GM18858 (cell line): ENCODE data around the gene PTAR1.

Source experiments
- ATAC-seq: cut with Tn5 transposase; IDR thresholded peaks from one replicate; pipeline ENCODE4 v1.9.1; 2021; ENCODE audit not compliant: unreplicated experiment

PTAR1 gene

DNA sequence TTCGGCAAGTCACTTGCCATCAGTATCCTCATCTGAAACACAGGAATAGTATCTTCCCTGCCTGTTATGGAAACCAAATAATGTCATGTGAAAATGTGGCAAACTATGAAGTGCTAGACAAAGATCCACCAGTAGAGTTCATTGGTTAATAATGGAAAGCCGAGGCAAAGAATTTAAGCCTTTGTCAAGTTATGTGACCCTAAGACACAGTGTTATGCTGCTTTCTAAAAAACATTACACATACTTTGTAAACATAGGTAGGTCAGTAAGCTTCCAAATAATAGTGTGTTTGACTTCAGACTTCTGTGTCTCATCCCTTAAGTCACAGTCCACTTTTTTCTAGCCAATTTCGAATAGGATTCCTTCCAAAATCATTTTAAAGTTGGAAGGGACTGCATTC is 6.0 kb downstream of the PTAR1 start:
- no peak for ATAC-seq

DNA sequence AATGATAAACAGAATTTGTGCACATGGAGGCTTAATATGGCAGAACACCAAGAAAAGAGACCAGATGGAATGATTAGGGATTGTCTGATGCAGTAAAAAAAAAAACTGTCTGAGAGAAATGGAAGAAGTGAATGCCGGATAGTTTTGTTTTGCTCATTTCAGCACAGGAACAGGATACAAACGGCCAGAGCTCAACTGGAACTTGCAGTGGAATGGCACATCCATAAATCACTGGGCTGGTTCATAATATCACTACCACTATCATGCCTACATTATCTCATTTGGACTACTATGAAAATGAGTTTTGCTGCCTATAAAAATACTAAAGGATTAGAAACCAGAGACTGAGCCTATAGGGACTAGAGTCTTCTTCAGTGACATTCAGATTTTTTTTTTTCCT is 9.7 kb downstream of the PTAR1 start:
- no peak for ATAC-seq

DNA sequence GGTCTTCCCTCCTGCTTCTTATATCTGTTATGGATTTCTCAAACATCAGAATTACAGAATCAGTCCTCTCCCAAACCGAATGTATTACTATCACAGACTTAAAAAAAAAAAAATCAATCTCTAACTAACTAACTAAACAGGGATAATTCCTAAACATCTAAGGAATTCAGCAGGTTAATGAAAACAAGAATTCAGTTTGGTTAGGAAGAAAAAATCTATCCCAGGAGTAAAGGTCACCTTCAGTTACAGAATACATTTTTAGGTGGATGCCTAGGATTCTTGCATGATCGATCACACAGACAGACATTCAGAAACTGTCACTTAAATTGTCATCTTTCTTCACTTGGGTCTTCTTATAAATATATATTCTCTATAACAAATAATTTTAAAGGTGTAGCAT is 11.5 kb downstream of the PTAR1 start:
- ATAC-seq: no peak

DNA sequence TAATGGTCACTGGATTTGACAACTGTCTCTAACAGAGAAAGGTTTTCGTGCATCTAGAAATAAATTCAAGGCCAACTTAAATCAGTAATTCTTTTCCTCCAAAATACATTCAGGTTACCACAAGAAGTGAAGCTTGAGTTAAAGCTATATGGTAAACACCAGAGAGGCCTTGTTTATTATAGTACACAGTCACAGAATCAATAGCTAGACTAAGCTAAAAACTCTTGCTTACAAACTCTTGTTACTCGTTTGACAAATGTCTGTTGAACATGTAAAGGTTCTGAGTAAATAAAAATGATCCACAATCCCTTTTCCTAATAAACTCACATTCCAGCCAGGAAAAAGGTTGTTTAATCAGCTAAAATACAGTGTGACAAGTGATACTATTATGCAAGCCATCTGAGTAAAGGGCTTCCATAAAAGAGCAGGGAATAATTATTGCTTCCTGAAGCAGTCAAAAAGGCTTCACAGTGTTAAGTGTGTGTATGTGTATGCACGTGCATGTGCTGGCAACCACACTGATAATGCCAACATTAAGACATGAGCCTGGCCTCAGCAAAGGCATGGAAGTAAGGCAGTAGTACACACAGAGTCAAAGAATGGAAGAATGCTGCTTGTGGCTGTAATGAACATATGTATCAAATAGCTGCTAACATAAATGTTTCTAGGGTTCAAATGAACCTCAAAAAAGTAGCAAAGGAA is 12.8 kb downstream of the PTAR1 start:
- no peak for ATAC-seq

DNA sequence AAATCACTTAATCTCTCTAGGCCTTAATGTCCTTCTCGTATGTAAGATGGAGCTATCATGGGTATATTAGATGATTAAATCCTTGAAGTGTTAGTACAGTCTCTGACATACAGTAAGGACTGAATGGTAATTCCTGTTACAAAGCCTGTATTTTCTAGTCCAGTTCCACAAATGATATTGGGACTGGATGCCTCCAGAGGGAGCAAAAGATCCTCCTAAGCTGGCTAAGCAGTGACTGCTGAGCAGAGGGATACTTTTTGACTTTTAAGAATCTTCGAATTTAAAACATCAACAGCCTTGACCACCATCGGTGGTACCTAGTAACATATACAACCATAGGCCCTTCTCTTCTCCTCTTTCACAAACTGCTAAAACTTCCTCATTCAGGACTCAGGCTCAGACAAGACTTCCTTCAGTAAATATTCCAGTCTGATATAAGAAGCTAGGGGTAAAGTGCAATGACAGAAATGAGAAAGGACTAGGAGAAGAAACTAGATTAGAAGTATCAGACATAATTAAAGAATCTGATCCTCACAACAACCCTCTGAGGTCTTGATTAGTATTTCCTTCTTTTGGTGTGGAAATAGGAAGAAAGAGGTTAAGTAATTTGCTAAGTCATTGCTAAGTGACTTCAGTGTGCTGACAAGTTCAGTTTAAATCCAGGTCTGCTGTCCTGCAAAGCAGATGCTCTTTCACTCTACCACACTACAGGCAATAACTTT is 13.9 kb downstream of the PTAR1 start:
- no peak for ATAC-seq

DNA sequence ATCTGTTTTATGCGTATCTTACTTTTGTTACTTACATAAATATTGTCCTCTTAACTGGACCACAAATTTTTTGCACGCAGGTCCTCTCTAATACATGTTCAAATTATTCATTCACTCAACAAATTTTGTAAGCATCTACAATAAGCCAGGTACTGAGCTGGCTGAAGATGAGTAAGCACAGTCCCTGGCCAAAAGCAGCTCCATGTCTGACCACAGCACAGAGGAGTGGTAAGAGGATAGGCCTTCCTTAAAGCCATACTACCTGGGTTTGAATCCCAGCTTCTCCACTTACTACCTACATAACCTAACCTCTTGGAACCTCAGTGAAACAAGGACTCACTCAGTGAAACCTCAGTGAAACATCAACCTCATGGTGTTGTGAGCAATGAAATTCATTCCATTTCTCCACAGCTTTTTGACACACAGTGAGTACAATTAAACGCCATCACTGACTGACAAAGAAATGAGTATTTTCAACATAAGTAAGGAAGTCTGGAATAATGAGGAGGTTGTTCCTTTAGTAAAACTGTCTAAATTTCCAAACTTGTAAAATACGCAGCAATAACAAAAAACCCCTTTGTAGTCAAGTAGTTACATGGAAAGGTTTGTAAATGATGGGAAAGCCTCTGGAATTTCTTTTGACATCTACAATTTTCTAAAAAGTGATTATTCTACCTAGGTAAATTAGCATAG is 15.0 kb downstream of the PTAR1 start:
- no peak for ATAC-seq

DNA sequence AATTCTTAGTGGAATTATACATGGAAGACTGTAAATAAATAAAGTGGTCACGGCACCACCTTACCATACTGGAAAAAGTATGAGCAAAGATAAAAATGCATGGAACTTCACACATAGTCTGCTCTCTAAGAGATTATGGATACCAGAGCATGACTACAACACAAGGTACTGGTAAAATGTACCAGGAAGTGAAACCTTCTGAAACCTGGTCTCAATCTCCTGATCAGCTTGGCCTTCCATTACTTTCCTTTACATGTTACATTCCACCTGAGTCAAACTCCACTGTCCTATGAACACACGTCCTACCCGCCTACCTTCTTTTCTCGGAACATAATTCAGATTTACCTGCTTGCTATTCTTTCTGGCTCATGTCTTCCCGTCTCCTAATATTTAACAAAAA is 15.9 kb downstream of the PTAR1 start:
- peak; percentile 36 for ATAC-seq

DNA sequence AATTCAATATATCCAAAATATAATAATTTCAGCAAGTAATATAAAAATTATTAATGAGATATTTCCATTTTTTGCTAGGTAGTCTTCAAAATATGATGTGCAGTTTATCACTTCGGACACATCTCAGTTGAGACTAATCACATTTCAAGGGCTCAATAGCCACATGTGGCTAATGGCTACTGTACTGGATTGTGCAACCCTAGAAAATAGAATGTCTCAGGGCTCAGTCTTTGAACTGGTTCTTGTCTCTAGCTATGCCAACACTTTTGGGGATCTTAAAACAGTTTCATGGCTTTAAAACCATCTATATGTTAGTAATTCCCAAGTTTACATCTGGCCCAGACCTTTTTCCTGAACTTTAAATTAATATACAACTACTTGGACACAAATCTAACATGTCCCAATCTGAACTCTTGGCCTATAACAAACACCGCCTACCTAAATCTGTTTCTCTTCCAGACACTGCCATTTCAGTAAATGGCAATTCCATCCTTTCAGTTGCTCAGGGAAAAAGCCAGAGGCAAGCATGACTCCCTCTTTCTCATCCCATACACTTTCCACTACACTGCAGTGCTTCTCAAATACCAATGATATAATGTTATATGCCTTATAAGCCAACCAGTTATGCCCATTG is 18.8 kb downstream of the PTAR1 start:
- no peak for ATAC-seq

DNA sequence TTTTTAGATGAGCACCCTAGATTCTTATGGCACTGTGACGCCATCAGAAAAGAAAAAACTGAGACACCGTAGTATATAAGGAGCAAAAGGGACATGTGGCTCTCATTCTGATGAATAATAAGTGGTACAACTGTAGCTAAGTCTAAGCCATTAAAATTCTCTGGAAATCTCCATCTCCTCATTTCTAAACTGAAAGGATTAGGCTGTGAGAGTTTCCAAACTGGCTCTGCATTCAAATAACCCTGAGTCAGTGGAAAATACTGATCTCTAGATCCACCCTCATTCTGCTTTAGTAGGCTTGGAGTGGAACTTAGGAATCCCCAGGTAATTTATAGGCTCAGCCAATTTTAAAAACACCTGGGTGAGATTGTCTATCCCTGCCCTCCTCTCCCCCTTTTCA is 28.5 kb downstream of the PTAR1 start:
- no peak for ATAC-seq

DNA sequence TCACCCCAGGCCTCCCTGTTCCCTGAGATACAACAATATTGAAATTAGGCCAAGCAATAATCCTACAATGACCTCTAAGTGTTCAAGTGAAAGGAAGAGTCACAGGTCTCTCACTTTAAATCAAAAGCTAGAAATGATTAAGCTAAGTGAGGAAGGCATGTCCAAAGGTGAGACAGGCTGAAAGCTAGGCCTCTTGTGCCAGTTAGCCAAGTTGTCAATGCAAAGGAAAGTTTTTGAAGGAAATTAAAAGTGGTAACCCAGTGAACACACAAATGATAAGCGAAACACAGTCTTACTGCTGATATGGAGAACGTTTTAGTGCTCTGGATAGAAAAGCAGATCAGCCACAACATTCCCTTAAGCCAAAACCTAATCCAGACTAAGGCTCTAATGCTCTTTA is 39.8 kb downstream of the PTAR1 start:
- ATAC-seq: no peak

DNA sequence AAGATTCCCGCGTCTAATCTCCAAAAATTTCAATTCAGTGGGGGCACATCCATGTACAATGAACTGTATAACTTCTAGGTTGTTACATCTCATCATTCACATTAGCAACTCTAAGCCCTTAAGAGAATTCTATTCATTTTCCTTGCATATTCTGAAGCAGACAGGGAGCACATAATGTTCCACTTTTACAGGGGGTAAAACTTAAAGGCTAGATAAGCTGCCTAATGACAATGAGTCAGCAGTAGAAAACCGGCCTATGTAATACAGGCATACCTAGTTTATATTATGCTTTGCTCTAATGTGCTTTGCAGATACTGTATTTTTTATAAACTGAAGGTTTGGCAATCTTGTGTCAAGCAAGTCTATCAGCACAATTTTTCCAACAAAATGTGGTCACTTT is 40.4 kb downstream of the PTAR1 start:
- ATAC-seq: no peak

DNA sequence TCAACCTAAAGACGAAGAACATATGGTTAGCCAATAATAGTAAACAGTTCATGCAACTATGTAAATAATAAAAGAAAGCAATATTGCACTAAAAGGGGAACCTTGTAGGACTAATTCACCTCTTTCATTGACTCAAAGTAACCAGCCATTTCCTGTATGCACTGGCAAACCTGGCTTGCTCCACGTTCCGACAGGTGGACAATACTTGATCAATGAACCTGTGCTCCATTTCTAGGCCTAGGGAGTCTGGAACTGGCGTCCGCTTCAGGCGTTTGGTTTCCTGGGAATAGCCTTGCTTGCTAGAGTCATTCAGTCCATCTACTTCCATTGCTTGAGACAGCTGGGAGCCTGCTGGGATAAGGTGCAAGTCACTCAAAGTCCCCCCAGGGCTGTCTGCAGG is 41.6 kb downstream of the PTAR1 start:
- no peak for ATAC-seq

DNA sequence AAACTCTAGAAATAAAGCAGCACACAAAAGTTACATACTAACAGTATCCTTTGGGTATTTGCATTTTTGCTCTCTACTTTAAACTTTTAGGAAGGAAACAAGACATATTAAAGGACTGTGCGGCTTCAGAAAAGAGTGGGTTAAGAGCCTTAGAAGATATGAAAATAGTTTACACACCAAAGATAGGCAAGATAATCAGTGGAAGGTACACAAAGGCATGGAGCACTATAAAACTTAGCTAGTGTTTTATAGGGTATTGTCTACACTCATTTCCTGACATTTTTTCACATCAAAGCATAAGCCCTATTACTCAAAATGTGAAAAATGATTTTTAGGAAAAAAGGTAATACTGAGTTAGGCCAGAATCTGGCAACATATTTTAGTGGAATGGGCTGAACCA is 44.0 kb downstream of the PTAR1 start:
- ATAC-seq: no peak

DNA sequence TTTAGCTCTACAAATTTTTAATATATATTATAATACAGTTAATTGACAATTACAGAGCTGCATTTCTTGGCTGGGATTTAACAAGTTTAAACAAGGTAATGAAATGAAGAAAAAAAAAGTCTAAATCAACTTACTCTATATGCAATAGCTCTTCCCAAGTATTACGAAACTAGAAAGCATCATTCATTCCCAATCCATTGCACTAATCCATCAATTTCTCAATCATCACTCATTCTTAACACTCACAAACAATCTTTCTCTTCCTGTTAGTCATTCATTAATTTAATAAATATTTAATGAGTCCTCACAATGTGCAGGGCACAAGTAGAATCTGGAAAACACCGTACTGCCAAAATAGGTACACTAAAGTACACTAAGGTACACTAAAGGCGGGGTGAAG is 44.7 kb downstream of the PTAR1 start:
- ATAC-seq: no peak

DNA sequence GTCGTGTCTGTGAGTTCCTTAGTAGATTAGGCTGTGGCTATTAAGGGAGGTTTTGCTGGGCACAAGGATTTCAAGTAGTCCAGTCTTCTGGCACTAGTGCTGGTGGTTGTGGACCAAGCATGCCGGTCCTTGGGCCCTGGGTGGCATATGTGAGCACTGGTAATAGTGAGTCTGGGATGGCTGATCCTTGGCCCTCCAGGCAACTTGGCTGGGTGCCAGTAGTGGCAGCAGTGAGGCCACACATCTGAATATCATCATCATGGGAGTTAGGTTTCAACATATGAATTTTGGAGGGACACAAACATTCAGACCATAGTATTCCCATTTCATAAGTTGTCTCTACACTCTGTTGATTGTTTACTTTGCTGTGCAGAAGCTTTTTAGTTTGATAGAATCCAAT is 62.3 kb downstream of the PTAR1 start:
- no peak for ATAC-seq

DNA sequence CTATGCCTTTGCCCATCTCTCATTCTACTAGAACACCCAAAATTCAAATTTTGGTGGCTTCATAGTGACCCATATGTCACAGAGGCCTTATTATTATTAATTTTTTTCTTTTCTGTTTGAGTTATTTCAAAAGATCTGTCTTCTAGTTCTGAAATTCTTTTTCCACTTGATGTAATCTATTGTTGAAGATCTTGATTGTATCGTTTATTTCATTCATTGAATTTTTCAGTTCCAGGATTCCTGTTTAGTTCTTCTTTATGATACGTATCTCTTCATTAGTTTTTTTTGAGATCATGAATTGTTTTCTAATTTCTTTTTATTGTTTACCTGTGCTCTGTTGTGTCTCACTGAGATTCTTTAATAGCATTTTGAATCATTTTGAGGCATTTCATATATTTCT is 63.0 kb downstream of the PTAR1 start:
- ATAC-seq: no peak

DNA sequence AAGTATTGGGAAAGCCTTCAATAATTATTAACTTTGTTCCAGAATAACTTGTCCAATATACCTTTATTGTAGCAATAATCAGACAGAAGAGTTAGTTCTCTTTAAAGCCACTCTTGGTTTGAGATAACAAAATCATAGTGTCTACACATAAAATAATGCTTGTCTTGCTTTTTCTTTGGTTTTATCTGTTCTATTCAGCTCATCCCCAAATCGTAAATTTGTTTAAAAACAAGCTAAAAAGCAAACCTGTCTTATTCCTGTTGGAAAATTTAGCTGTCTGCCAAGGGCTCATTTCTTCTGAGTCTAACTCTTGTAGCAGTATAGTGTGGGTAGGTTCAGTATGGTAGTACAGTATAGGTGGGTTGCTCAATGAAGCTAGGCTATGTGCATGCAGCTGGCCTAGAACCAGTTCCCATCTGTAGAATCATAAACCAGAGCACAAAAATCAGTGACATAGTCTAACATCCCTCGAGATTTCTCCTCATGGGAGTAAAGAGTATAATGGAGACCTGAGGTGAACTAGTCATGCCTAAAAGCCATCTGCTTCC is 69.7 kb downstream of the PTAR1 start:
- no peak for ATAC-seq

DNA sequence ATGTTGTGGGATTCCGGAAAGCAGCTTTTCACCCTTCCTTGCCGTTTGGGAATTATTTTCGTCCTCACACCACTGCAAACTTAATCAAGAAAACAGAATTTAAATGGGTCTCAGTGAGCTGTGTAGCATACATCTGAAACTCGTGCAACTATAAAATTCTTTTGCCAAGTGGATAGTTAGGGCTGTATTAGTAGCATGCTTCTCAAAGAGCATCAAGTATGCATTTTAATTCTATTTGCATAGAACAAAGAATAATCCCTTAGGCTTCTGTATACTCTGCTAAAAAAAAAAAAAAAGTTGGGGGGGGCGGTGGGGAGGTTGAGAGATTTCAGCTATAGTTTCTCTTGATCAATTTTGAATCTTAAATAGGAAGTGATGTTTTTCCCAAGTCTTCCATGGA is 75.9 kb downstream of the PTAR1 start:
- ATAC-seq: no peak

DNA sequence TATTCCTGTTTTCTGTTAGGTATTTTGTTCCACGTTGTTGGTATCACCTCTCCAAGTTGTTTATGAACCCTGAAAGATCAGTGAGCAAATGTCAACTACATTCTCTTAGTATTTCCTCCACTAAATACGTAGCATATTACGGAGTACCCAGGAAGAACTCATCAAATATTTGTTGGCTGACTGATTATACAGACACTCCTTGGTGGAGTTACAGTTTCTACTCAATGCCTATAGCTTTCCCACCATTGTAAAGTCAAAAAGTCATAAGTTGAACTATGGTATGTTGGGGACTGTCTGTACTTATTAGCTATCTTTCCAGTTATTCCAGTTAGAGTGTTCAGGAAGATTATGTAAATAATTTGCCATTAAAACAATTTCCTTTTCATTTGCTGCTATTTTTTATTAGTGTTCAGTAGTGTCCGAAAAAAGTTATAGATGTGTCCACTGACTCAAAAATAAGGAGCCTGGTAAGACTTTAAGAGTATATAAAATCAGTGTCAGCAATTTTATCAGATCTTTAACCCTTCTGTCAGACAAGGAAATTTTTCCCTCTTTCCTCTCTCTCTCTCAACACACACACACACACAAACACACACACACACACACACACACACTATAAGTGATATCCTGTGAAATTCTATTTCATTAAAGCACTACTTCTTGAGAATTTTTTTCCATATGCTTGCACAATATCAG is 80.8 kb downstream of the PTAR1 start:
- no peak for ATAC-seq

DNA sequence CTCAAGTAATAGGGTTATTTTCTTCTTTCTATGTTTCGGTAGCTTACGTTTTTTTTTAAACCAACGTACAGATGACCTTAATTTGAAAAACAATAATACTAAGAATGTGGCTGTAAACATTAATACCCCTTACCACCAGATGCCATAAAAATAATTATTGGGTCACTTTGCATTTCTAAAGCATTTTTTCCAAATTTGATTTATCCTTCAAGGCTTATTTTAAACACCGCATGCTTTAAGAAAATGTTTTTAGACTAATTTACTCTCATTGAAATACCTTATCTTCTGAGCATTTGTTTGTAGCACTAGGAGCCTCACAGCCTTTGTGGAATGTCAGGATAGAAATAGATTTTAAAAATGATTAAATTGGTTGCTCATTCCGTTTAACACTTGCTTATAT is 81.9 kb downstream of the PTAR1 start:
- no peak for ATAC-seq

DNA sequence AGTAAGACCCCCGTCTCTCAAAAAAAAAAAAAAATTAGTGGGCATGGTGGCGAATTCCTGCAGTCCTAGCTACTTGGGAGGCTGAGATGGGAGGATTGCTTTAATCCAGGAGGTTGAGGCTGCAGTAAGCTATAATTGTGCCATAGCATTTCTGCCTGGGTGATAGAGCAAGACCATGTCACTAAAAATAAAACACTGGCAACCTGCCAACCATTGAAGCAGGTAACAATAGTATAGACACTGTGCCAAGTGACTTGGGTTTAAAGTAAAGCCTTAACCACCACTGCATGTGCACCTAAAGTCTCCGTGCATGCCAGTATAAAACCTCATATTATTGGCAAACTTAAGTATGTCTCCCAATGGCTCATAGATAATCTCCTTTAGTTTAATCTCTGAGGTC is 84.2 kb downstream of the PTAR1 start:
- no peak for ATAC-seq
